H1 (cell line): ENCODE data around the gene SDR39U1. TPM values are rescaled to one million over a fixed set of nuclear protein-coding genes. Genes with fewer than 3 reads are reported as not detected.
A peak's percentile ranks its signal among the peaks of the same experiment; 100 is the strongest.

Experiments used
- CTCF ChIA-PET: fragments of 300-600 bp; sonication (Branson Sonifier 250); formaldehyde crosslinking; loops from one replicate; lab custom pipeline; 2021; ENCODE audit not compliant: partially characterized antibody; lab: Charles Lee
- POLR2A ChIA-PET: fragments of 300-600 bp; sonication (Branson Sonifier 250); formaldehyde crosslinking; loops from one replicate; lab custom pipeline; 2021; ENCODE audit warnings: inconsistent platforms; ENCODE audit not compliant: partially characterized antibody; lab: Charles Lee
- DNase-seq, 2 experiments: peaks; one replicate each; pipeline versions ENCODE4 v3.0.0 to v3.0.0-alpha.2; 2010 to 2022; ENCODE audit warnings: low spot score in 2 of 2, low read depth in 1 of 2, mixed read lengths in 1 of 2
- FAIRE-seq: peaks from 2 replicates; lab custom pipeline; 2011; peaks lifted over from hg19 to GRCh38; lab: Jason Lieb, UNC
- H2AFZ ChIP-seq: 2 replicates; pipeline ENCODE4 v1.8.1; 2012; ENCODE audit warnings: low read length, inconsistent platforms
- H2AK5ac ChIP-seq: 2 replicates; pipeline ENCODE4 v1.6.1; 2013; ENCODE audit warnings: low read depth, low read length
- H2BK120ac ChIP-seq: replicated peaks from 2 replicates; pipeline ENCODE3; 2013; ENCODE audit warnings: low read depth, low read length, inconsistent platforms
- H2BK12ac ChIP-seq: 2 replicates; pipeline ENCODE4 v1.6.1; 2013; ENCODE audit warnings: low read depth, low read length
- H2BK15ac ChIP-seq: 2 replicates; pipeline ENCODE4 v1.6.1; 2013; ENCODE audit warnings: low read length
- H2BK20ac ChIP-seq: 2 replicates; pipeline ENCODE4 v1.6.1; 2013; ENCODE audit warnings: low read length
- H2BK5ac ChIP-seq: 2 replicates; pipeline ENCODE4 v1.6.1; 2013; ENCODE audit warnings: low read depth, low read length
- H3K14ac ChIP-seq: 2 replicates; pipeline ENCODE4 v1.6.1; 2013; ENCODE audit warnings: inconsistent platforms; ENCODE audit not compliant: insufficient read length
- H3K18ac ChIP-seq: 2 replicates; pipeline ENCODE4 v1.6.1; 2013; ENCODE audit warnings: low read length; ENCODE audit errors: extremely low read depth
- H3K23ac ChIP-seq: 2 replicates; pipeline ENCODE4 v1.6.1; 2013; ENCODE audit warnings: inconsistent platforms; ENCODE audit not compliant: insufficient read length
- H3K23me2 ChIP-seq: 2 replicates; pipeline ENCODE4 v1.6.1; 2013; ENCODE audit warnings: low read depth, low read length
- H3K27ac ChIP-seq: 2 replicates; pipeline ENCODE4 v1.6.1; 2011; ENCODE audit warnings: low read depth, low read length, inconsistent platforms
- H3K27me3 ChIP-seq, 4 experiments: replicated peaks in 1 of 4; 1 replicate in 1 of 4; 2 replicates in 3 of 4; pipeline versions ENCODE4 v1.6.1 to v1.8.1; 2011 to 2013; ENCODE audit warnings: low read length in 3 of 4, mild to moderate bottlenecking in 3 of 4, inconsistent platforms in 2 of 4, mixed read lengths in 2 of 4, moderate library complexity in 1 of 4; ENCODE audit not compliant: control insufficient read depth in 3 of 4, insufficient read depth in 3 of 4; ENCODE audit errors: extremely low read depth in 1 of 4
- H3K36me3 ChIP-seq, 4 experiments: 2 replicates each; pipeline versions ENCODE4 v1.6.1 to v1.8.1; 2011 to 2013; ENCODE audit warnings: mild to moderate bottlenecking in 4 of 4, low read length in 3 of 4, moderate library complexity in 2 of 4, control low read depth in 1 of 4, inconsistent platforms in 1 of 4; ENCODE audit not compliant: insufficient read depth in 4 of 4, control insufficient read depth in 2 of 4
- H3K4ac ChIP-seq: replicated peaks from 2 replicates; pipeline ENCODE3; 2013; ENCODE audit warnings: low read length, low read depth, mixed read lengths, inconsistent platforms; ENCODE audit not compliant: insufficient read length
- H3K4me1 ChIP-seq, 4 experiments: replicated peaks in 1 of 4; 1 replicate in 1 of 4; 2 replicates in 3 of 4; pipeline versions ENCODE4 v1.6.1 to v1.8.1; 2011 to 2013; ENCODE audit warnings: low read length in 3 of 4, inconsistent platforms in 2 of 4, mixed read lengths in 1 of 4; ENCODE audit not compliant: insufficient read depth in 4 of 4, control insufficient read depth in 3 of 4
- H3K4me2 ChIP-seq, 2 experiments: 2 replicates each; pipeline versions ENCODE4 v1.6.1 to v1.8.1; 2011 to 2013; ENCODE audit warnings: low read depth in 2 of 2, low read length in 2 of 2, control low read depth in 1 of 2, inconsistent platforms in 1 of 2, mild to moderate bottlenecking in 1 of 2; ENCODE audit not compliant: insufficient read depth in 1 of 2
- H3K4me3 ChIP-seq, 4 experiments: fragments of 200-600, 300-600 bp in 1 of 4; sonication (generic), shearing (Covaris generic), sonication (Bioruptor Twin) in 1 of 4; 2 replicates each; pipeline versions ENCODE4 v1.5.1 to v1.8.1; 2011 to 2016; ENCODE audit warnings: low read length in 4 of 4, low read depth in 3 of 4, control low read depth in 2 of 4, inconsistent platforms in 2 of 4, mild to moderate bottlenecking in 2 of 4, mixed read lengths in 1 of 4, moderate library complexity in 1 of 4; ENCODE audit not compliant: insufficient read depth in 2 of 4; ENCODE audit errors: extremely low read depth in 1 of 4
- H3K56ac ChIP-seq: replicated peaks from 2 replicates; pipeline ENCODE3; 2013; ENCODE audit warnings: low read depth, mild to moderate bottlenecking, mixed read lengths, low read length, inconsistent platforms; ENCODE audit not compliant: insufficient read length
- H3K79me1 ChIP-seq: 2 replicates; pipeline ENCODE4 v1.6.1; 2013; ENCODE audit warnings: low read depth, low read length, control low read depth
- H3K79me2 ChIP-seq, 2 experiments: 2 replicates each; pipeline versions ENCODE4 v1.6.1 to v1.8.1; 2012 to 2013; ENCODE audit warnings: low read length in 2 of 2, mild to moderate bottlenecking in 2 of 2, inconsistent platforms in 1 of 2; ENCODE audit not compliant: insufficient read depth in 2 of 2, control insufficient read depth in 1 of 2
- H3K9ac ChIP-seq, 4 experiments: replicated peaks in 1 of 4; 1 replicate in 1 of 4; 2 replicates in 3 of 4; pipeline versions ENCODE4 v1.6.1 to v1.8.1; 2011 to 2013; ENCODE audit warnings: low read depth in 3 of 4, low read length in 3 of 4, control low read depth in 2 of 4, mild to moderate bottlenecking in 2 of 4, moderate library complexity in 2 of 4, inconsistent platforms in 1 of 4; ENCODE audit errors: extremely low read depth in 1 of 4
- H3K9me3 ChIP-seq, 2 experiments: 2 replicates each; pipeline versions ENCODE4 v1.6.1 to v1.8.1; 2012 to 2013; ENCODE audit warnings: mild to moderate bottlenecking in 2 of 2, moderate library complexity in 2 of 2, control low read depth in 1 of 2, inconsistent platforms in 1 of 2, low read depth in 1 of 2, low read length in 1 of 2, mixed read lengths in 1 of 2; ENCODE audit not compliant: insufficient read depth in 2 of 2
- H4K20me1 ChIP-seq, 2 experiments: replicated peaks in 1 of 2; 2 replicates each; pipeline versions ENCODE3 to v1.8.1; 2011 to 2013; ENCODE audit warnings: inconsistent platforms in 2 of 2, low read length in 2 of 2, mild to moderate bottlenecking in 1 of 2; ENCODE audit not compliant: insufficient read depth in 2 of 2, control insufficient read depth in 1 of 2
- H4K5ac ChIP-seq: 2 replicates; pipeline ENCODE4 v1.6.1; 2013; ENCODE audit warnings: low read length, low read depth, mixed read lengths, inconsistent platforms; ENCODE audit not compliant: insufficient read length
- H4K8ac ChIP-seq: 2 replicates; pipeline ENCODE4 v1.8.0; 2013; ENCODE audit warnings: mild to moderate bottlenecking, moderate library complexity, low read length, inconsistent platforms; ENCODE audit not compliant: insufficient read depth; ENCODE audit errors: extremely low read depth
- H4K91ac ChIP-seq: replicated peaks from 2 replicates; pipeline ENCODE3; 2013; ENCODE audit warnings: low read length, mixed read lengths, inconsistent platforms; ENCODE audit not compliant: insufficient read length
- BRCA1 ChIP-seq: IDR thresholded peaks from 2 replicates; pipeline ENCODE4 v1.6.1; 2012; ENCODE audit warnings: low read depth, low read length, improper control_type of control experiment
- EGR1 ChIP-seq: IDR thresholded peaks from 2 replicates; pipeline ENCODE4 v1.6.1; 2011; ENCODE audit warnings: low read depth, low read length, borderline replicate concordance
- GABPA ChIP-seq: IDR thresholded peaks from 2 replicates; pipeline ENCODE4 v1.6.1; 2011; ENCODE audit warnings: mild to moderate bottlenecking, low read length, moderate library complexity, borderline replicate concordance; ENCODE audit not compliant: insufficient read depth
- JUN ChIP-seq: IDR thresholded peaks from 2 replicates; pipeline ENCODE4 v1.6.1; 2011; ENCODE audit warnings: low read depth, mild to moderate bottlenecking, improper control_type of control experiment, low read length
- TAF7 ChIP-seq: optimal IDR thresholded peaks from 2 replicates; pipeline ENCODE3; 2011; ENCODE audit warnings: low read depth, mild to moderate bottlenecking, inconsistent platforms, low read length, moderate library complexity, borderline replicate concordance
- WGBS, 2 experiments: shearing (Covaris generic) in 1 of 2; methylation state at CpG; one replicate each; pipeline versions ENCODE4 v1.1.6 to v1.1.7; 2013 to 2015; ENCODE audit warnings: low lambda C conversion rate in 2 of 2, mixed read lengths in 2 of 2, inconsistent platforms in 1 of 2, low coverage in 1 of 2, missing lambda C conversion rate in 1 of 2; ENCODE audit not compliant: insufficient replicate concordance in 2 of 2, insufficient coverage in 1 of 2, insufficient read length in 1 of 2; ENCODE audit errors: extremely low coverage in 1 of 2, missing lambda C conversion rate in 1 of 2; 5-methylcytosine and 5-hydroxymethylcytosine counted together
- polyA plus RNA-seq, 7 experiments: library from polyadenylated mRNA; depleted of rRNA in 3 of 7; stranded (reverse) in 5 of 7; unstranded in 2 of 7; fragments of >200 nt in 5 of 7; fragments of 200-250 nt in 2 of 7; gene quantifications; 1 replicate in 5 of 7; 2 replicates in 1 of 7; 4 replicates in 1 of 7; pipeline versions ENCODE4 v1.2.1 to v1.2.3, GENCODE V29; 2011 to 2013; ENCODE audit warnings: missing spikeins in 2 of 7, mixed read lengths in 2 of 7
- total RNA-seq: library from RNA; stranded (reverse); fragmentation: NEBNext Ultra II Directional; extraction: Animal tissue kit (Norgen Biotek cat#: 25700); gene quantifications from 2 replicates; pipeline ENCODE4 v1.2.1, GENCODE V29; 2021

SDR39U1 gene
- total and polyA plus RNA-seq, 2 of the 8 experiments (the other 6 are each of a cell fraction or from before 2014, with no cell fraction given) = 46.7 to 98.8 TPM

DNA sequence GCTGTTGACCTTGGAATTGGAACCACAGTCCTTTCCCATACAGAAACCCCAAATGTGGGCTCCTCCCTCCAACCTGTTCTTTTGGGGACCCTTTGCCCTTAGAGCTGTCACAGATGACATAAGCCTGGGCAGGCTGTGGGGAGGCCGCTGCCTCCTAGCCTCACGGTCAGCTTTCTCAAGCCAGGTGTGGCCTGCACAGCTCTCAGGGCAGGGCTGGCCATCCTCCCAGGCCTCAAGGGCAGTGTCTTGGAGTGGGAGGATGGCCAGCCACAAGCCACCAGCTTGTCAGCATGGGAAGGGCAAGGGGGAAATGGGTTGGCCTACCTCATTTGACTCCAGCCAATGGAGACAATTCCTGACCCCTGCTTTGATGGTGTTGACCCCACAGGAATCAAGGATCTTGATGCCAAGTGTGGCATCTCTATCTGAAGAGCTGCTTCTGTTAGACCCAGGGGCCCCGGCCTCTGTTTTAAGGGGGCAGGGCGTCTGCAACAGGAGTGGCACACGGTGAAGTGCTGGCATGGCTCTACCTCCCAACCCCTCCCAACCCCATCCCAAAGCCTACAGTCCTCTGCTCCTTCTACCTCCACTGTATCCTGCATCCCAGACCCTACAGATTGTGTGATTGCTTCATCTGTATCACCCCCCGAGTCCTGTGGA is 24.6 kb downstream of the SDR39U1 start:
- Histone ChIP-seq H3K79me1 (no peaks in the 10 kb centered on the region), H2BK120ac (no peak overlapping the region), H3K4ac (no peak overlapping the region), H4K8ac (peak overlapping the region; percentile 11; the same call in 1 of the 2 replicates), H3K9me3 (no peaks in the 10 kb centered on the region), H3K36me3 (peaks cover 4 to 11% (median 7%) of the 10 kb centered on the region in 4 experiments; a peak in 5 of 8 replicates), H3K4me1 (no peaks in the 10 kb centered on the region), H4K20me1 (no peaks in the 10 kb centered on the region), H2AFZ (no peak overlapping the region), H2BK5ac (no peak overlapping the region), H3K23ac (no peak overlapping the region), H3K27me3 (peaks cover 0 to 6% (median 2%) of the 10 kb centered on the region in 4 experiments; a peak in 3 of 7 replicates), H4K5ac (no peak overlapping the region), H3K18ac (no peak overlapping the region; the same call in 1 of the 2 replicates), H4K91ac (no peak overlapping the region), H3K23me2 (no peaks in the 10 kb centered on the region), H3K9ac (no peak overlapping the region), H3K14ac (no peak overlapping the region), H2BK15ac (no peak overlapping the region), H3K4me2 (no peak overlapping the region), H3K79me2 (no peaks in the 10 kb centered on the region), H3K27ac (no peak overlapping the region), H2AK5ac (no peak overlapping the region), H3K4me3 (no peak overlapping the region), H3K56ac (no peak overlapping the region)
- no peak for FAIRE-seq
- no peak for DNase-seq
- WGBS, 2 experiments = 97% methylated on average over 6 of the region's 6 CpGs; no CpG with 5 or more reads in 1 of the 2 experiments
- ChIA-PET POLR2A (interaction anchor here (0.8 to 6.3 kb wide), 6 partner anchors 9 to 40 kb away, joined by 3 to 28 read pairs (median 3); partner anchors contain the start of genes CBLN3 and KHNYN), CTCF (interaction anchor here (1.2 to 21.3 kb wide), 10 partner anchors 8 to 89 kb away, joined by 3 to 664 read pairs (median 9); partner anchors contain the start of genes ADCY4, CBLN3, KHNYN and RIPK3)
- no peak for TF ChIP-seq BRCA1
- TF ChIP-seq JUN = no peak
- TF ChIP-seq EGR1 = no peak
- no peak for TF ChIP-seq GABPA
- TF ChIP-seq TAF7 = no peak
- TF ChIP-seq, all 59 proteins: peak for 0
- Histone ChIP-seq H2BK12ac (no peak overlapping the region; the same call in 1 of the 2 replicates), H2BK20ac (no peak overlapping the region)
